ENCODE results near the gene SFXN5.

Gene SFXN5

DNA sequence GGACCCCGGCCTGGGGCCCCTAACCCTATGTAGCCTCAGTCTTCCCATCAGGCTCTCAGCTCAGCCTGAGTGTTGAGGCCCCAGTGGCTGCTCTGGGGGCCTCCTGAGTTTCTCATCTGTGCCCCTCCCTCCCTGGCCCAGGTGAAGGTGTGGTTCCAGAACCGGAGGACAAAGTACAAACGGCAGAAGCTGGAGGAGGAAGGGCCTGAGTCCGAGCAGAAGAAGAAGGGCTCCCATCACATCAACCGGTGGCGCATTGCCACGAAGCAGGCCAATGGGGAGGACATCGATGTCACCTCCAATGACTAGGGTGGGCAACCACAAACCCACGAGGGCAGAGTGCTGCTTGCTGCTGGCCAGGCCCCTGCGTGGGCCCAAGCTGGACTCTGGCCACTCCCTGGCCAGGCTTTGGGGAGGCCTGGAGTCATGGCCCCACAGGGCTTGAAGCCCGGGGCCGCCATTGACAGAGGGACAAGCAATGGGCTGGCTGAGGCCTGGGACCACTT lies 137.8 kb downstream of the SFXN5 start:
- TF ChIP-seq, protein P1, sequence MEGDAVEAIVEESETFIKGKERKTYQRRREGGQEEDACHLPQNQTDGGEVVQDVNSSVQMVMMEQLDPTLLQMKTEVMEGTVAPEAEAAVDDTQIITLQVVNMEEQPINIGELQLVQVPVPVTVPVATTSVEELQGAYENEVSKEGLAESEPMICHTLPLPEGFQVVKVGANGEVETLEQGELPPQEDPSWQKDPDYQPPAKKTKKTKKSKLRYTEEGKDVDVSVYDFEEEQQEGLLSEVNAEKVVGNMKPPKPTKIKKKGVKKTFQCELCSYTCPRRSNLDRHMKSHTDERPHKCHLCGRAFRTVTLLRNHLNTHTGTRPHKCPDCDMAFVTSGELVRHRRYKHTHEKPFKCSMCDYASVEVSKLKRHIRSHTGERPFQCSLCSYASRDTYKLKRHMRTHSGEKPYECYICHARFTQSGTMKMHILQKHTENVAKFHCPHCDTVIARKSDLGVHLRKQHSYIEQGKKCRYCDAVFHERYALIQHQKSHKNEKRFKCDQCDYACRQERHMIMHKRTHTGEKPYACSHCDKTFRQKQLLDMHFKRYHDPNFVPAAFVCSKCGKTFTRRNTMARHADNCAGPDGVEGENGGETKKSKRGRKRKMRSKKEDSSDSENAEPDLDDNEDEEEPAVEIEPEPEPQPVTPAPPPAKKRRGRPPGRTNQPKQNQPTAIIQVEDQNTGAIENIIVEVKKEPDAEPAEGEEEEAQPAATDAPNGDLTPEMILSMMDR (conservative IDR thresholded peaks at IDR 0.05; ENCODE audit: control insufficient read depth, insufficient read depth, low read depth, low read length), result no peak
- DNase-seq (ENCODE audit: low read depth), result no peak
- H3K4me3 ChIP-seq (ENCODE audit: control insufficient read depth, low read depth, low read length), result no peak overlapping the region

DNA sequence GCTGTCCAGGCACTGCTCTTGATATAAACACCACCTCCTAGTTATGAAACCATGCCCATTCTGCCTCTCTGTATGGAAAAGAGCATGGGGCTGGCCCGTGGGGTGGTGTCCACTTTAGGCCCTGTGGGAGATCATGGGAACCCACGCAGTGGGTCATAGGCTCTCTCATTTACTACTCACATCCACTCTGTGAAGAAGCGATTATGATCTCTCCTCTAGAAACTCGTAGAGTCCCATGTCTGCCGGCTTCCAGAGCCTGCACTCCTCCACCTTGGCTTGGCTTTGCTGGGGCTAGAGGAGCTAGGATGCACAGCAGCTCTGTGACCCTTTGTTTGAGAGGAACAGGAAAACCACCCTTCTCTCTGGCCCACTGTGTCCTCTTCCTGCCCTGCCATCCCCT lies 138.3 kb downstream of the SFXN5 start:
- TF ChIP-seq, protein P1 (conservative IDR thresholded peaks at IDR 0.05; ENCODE audit: control insufficient read depth, insufficient read depth, low read depth, low read length), result no peak
- no peak for DNase-seq (ENCODE audit: low read depth)
- no peak overlapping the region for H3K4me3 ChIP-seq (ENCODE audit: control insufficient read depth, low read depth, low read length)

DNA sequence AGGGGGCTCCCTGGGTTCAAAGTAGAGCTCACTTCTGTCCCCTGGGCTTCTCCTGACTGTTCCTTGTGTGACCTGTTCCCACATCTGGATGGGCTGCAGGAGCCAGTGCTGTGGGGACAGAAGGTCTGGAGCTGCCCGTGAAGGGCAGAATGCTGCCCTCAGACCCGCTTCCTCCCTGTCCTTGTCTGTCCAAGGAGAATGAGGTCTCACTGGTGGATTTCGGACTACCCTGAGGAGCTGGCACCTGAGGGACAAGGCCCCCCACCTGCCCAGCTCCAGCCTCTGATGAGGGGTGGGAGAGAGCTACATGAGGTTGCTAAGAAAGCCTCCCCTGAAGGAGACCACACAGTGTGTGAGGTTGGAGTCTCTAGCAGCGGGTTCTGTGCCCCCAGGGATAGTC lies 138.7 kb downstream of the SFXN5 start:
- H3K4me3 ChIP-seq (ENCODE audit: control insufficient read depth, low read depth, low read length), result no peak overlapping the region
- TF ChIP-seq, protein P1 (conservative IDR thresholded peaks at IDR 0.05; ENCODE audit: control insufficient read depth, insufficient read depth, low read depth, low read length), result no peak
- no peak for DNase-seq (ENCODE audit: low read depth)

DNA sequence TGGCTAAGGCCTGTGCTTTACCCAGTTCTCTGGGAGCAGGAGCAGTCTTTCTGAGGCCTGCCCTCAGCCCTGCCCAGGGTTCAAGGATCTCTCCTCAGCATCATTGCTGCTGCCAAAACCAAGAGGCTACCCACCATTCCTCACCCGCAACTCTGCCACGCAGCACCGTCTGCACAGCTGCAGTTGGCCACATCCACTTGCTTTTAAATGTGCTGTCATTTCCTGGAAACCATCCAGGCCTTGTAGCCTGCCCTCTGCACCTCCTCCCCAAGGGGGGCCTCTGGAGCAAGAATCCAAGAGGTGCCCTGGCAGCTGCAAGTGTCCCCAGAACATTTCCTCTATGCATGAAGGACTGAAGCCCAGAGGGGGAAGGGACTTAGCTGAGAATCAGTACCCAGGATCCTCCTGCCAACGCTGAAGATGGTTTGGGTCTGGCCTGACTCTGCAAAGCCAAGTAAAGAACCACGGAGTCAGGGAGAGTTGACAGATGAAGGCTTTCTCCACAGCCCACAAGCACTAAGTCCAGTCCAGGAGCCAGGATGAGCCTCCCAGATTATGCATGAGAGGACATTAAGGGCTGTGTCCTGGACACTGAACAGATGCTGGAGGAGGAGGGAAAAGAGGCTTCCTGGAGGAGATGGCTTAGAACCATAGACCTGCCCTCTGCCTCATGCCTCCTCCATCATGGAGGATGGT lies 139.3 kb downstream of the SFXN5 start:
- TF ChIP-seq, protein P1 (conservative IDR thresholded peaks at IDR 0.05; ENCODE audit: control insufficient read depth, insufficient read depth, low read depth, low read length), result no peak
- H3K4me3 ChIP-seq (ENCODE audit: control insufficient read depth, low read depth, low read length), result no peak overlapping the region
- peak; percentile 38 for DNase-seq (ENCODE audit: low read depth)

DNA sequence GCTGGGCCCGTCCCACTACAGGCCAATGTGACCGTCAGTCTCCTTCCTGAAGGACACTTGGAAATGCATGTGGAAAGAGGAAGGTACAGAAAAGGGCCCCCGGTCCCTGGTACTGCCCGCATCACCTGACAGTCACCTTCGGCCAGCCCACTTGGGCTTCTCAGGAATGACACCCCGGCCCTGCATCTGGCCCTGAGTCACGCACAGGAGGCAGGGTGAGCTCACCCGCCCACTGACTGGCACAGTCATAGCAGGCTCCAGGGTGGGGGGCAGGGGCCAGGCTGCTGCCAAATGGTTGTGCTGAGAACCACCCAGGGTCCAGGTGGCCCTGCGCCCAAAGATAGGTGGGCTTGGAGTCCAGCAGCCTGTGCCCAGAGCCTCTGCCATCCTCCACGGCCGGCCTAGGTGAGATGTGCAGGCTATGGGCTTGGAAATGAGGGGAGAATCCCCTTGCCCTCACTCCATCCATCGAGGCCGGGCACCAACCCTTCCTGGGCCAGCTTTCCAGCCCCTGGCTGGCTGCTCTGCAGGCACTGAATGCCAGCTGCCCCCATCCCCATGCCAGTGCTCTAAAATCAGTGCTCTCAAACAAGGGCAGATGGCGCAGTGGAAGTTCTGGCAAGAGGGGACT lies 140.1 kb downstream of the SFXN5 start:
- peak; percentile 51 for DNase-seq (ENCODE audit: low read depth)
- no peak overlapping the region for H3K4me3 ChIP-seq (ENCODE audit: control insufficient read depth, low read depth, low read length)
- TF ChIP-seq, protein P1 (conservative IDR thresholded peaks at IDR 0.05; ENCODE audit: control insufficient read depth, insufficient read depth, low read depth, low read length), result no peak

DNA sequence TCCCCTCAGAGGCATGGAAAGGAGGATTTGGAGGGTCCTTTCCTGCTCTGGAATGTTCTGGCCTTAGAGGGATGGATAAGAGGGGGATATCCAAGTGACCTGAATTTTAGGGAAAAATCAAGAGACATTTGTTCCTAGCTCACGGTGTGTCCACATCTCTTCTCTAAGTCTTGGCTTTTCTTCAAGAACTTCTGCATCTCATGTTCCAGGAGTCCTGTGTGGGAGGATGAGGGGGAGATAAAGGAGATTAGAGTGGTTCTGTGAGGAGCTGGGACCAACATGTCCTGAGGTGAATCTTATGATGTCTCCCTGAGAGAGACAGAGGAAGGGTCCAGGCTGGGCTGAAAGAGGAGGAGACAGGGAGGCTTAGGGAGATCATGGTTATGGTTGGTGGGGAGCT lies 142.5 kb downstream of the SFXN5 start:
- no peak for DNase-seq (ENCODE audit: low read depth)
- TF ChIP-seq, protein P1 (conservative IDR thresholded peaks at IDR 0.05; ENCODE audit: control insufficient read depth, insufficient read depth, low read depth, low read length), result no peak
- no peak overlapping the region for H3K4me3 ChIP-seq (ENCODE audit: control insufficient read depth, low read depth, low read length)
